A549 treated with Hydrocortisone at 1 μM for 4 hours (cell line): ENCODE measurements around the gene PIGA. TPM values are rescaled to one million over a fixed set of nuclear protein-coding genes. Genes with fewer than 3 reads are reported as not detected.

Experiments
- total RNA-seq: library from RNA; stranded (reverse); fragments of 200-300 nt; extraction: Qiagen RNA extraction; gene quantifications from 5 replicates; pipeline ENCODE4 v1.2.3, GENCODE V29; 2022

The PIGA gene, protein sequence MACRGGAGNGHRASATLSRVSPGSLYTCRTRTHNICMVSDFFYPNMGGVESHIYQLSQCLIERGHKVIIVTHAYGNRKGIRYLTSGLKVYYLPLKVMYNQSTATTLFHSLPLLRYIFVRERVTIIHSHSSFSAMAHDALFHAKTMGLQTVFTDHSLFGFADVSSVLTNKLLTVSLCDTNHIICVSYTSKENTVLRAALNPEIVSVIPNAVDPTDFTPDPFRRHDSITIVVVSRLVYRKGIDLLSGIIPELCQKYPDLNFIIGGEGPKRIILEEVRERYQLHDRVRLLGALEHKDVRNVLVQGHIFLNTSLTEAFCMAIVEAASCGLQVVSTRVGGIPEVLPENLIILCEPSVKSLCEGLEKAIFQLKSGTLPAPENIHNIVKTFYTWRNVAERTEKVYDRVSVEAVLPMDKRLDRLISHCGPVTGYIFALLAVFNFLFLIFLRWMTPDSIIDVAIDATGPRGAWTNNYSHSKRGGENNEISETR
- total RNA-seq: 5.8 to 12.1 TPM (median 7.6 TPM) in 5 replicates

DNA sequence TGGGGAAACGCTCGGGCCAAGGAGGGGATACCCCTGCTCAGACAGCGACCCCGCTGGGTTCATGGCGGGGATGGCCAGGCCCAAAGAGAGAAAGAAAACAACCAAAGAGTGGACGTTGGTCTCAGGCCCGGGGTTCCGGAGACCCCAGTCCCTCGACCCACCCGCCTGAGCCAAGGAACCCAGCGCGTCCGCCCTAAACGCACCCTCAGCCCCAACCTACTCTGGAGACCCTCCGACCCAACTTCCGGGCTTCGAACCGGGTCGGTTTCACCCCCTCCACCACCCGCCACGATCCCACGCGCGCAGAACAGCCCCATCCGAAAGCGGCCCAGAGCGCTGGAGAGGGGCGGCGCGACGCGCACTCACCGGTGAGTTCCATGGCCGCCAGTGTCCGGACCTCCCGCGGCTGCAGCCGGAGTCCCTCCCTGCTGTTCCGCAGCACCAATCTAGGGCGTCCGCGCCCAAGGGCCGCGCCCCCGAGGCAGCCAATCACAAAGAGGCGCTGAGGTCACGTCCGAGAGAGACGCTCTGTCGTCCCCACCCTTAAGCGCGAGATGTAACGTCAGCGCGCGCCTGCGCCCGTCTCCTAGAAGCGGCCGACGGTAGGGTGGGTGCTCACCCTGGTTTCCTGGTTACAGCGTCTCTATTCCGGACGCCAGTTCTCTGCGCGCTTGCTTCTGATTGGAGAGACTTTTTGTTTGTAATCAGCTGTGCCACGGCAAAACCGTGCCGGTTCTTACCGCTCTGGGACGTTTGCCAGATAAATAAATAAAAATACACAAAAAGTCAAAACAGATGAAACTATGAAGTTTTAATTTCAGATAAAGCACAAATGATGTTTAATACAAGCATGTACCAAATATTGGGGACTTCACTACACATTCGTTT, at the start of gene PIGA:
TSS of gene PIGA (minus strand) at position 389 of the 888 bp plus-strand sequence. CDS start 3,593 bp downstream, outside the sequence.

DNA sequence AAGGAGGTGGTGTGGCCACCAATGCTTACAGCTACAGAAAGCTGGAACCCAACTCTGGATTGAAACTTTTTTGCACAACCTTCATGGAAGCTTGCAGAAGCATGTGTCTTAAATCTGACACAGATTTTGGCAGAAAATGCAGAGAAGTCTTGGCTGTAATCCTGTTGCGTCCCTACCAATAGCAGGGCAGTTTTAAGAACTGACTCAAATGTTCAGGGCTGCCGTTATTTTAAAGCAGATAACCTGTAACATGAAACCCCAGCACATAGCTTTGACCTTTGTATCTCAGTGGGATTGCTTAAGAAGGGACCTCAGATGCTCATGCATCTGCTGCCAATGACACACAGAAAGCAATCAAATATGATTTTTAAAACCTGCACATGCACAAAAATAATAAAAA, 49.0 kb upstream of the PIGA start, which contains the start of gene VEGFD:
TSS of gene VEGFD (minus strand) at position 110 of the 400 bp plus-strand sequence. CDS start 467 bp downstream, outside the sequence.

DNA sequence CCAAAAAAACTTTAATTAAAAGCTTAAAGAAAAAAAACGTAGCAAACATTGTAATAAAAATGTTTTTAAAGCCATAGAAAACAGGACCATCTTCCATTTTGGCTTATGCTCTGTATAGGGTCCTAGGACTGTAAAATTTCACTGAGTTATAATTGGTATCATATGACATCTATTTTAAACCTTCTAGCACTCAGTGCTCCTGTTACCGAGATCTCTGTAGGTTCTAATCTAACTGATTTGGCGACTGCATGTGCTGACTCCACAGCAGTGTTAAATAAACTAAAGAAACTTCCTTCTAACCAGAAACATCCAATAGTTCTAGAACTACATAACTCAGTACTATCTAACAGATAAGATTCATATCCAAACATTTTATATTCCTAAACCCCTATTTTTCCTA, 19.8 kb downstream of the PIGA start, which contains the start of gene ASB11:
TSS of gene ASB11 (minus strand) at position 132 of the 400 bp plus-strand sequence. CDS start at position 97, 35 bp downstream.

DNA sequence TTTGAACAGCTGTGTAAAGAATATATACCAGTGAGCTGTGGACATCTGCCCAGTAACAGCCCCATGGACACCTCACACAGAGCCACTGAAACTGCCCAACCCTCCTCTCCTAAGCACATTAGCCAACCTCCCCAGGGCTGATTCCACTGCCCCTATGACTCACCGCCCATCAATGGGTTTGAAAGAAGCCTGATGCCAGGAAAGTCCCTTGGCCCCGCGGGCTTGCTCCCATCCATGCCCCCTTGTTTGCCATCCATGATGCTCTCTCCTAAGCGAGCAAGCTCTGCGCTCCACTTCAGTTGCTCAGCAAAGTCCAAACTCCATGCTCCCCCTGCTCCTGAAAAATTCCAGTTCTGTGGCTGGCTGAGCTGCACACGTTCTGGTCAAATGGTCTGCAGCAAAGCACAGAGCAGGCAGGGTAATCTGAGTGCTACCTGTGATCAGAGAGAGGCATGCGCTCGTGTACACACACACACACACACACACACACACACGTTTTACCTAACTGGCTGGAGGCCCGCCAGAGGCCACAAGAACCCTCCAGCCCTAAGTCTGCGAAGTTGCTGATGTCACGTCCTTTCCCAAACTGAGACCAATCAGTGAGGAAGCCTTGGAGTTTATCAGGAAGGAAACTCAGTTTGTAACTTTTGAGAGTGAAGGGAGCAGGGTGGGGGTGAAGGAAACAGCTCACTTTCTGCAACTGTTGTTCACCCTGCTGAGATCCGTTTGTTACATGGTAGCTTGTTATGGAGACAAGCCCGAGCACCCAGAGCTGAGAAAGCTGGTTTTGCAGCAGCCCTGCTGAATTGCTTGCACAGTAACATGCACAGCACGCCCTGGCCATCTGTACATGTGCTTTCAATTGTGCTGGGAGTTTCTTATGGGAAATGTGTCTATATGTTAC, 65.5 kb downstream of the PIGA start, which contains the start of gene ASB9:
TSS of gene ASB9 (minus strand) at position 466 of the 904 bp plus-strand sequence. CDS start at position 257, 209 bp downstream.

Other genes starting within 250 kb of the PIGA start
- 19.9 to 25.9 TPM (median 22.0 TPM) in 5 replicates for gene ASB9, start 65.4 kb downstream of the PIGA start, total RNA-seq
- gene ASB11, start 19.9 kb downstream of the PIGA start, total RNA-seq: not detected in 5 replicates
- gene VEGFD, start 48.9 kb upstream of the PIGA start, total RNA-seq: 0.10 to 0.41 TPM (median 0.26 TPM) in 5 replicates
- 46.8 to 54.6 TPM (median 54.0 TPM) in 5 replicates for gene PIR, start 157.8 kb upstream of the PIGA start, total RNA-seq
- 0.03 TPM in 1 of 5 replicates, not detected in the others for gene BMX, start 165.3 kb upstream of the PIGA start, total RNA-seq